ENCODE data around the gene C1QL4.

DNA sequence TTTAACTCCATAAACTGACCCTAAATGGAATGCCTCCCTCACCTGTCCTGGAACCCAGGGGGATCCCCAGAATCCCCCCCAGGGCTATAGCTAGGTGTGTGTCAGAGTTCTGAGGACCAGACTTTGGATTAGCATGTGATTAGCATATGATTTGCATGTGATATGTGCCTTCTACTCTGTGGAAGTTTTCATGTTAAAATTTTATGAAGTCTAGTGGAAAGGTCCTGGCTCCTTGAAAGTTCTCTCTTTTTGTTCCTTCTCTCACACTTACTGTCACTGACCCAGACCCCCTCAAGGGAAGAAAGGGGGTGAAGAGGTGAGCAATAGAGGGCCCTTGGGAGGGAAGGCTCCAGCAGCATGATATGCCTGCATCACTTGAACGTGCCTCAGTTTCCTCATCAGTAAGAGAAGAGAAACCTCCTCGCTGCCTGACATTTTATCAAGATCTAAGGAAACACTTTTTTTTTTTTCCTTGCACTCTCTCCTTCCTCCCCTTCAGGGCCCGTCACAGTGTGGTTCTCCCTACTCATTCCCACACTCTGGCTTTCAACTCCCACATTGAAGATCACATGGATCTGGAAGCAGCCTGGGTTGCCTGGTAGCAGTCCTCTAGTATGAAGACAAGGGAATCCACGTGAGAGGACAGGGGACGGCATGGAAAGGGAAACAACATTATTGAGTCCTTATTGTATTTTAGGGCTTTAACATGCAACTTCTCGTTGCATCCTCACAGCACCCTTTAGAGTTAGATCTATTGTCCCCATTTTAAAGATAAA, 3.3 kb upstream of the C1QL4 start:
- TF ChIP-seq POLR2A (IDR thresholded peaks at IDR 0.05; ENCODE audit: low read length) (no peak), GATA1 (IDR thresholded peaks at IDR 0.05; ENCODE audit: low read depth, low read length) (no peak)

All from erythroblast (primary cell).